Endothelial cell (in vitro differentiated cells): ENCODE measurements around the gene ZMIZ1. TPM values are rescaled to one million over a fixed set of nuclear protein-coding genes. Genes with fewer than 3 reads are reported as not detected.

Source experiments
- DNase-seq: peaks from one replicate; pipeline ENCODE4 v3.0.0; 2021; ENCODE audit warnings: low spot score
- H3K27ac Mint-ChIP-seq: one replicate; pipeline ENCODE4 v1.8.0; 2021; ENCODE audit warnings: mixed read lengths, inconsistent platforms; ENCODE audit not compliant: unreplicated experiment
- H3K27me3 Mint-ChIP-seq: one replicate; pipeline ENCODE4 v1.8.0; 2021; ENCODE audit warnings: mild to moderate bottlenecking, moderate library complexity, mixed read lengths, inconsistent platforms; ENCODE audit not compliant: unreplicated experiment
- H3K36me3 Mint-ChIP-seq: one replicate; pipeline ENCODE4 v1.8.0; 2021; ENCODE audit warnings: mild to moderate bottlenecking, low read depth, mixed read lengths, inconsistent platforms; ENCODE audit not compliant: unreplicated experiment
- H3K4me1 Mint-ChIP-seq: one replicate; pipeline ENCODE4 v1.8.0; 2021; ENCODE audit warnings: mild to moderate bottlenecking, mixed read lengths, inconsistent platforms; ENCODE audit not compliant: unreplicated experiment
- H3K4me3 Mint-ChIP-seq: one replicate; pipeline ENCODE4 v1.8.0; 2021; ENCODE audit warnings: mild to moderate bottlenecking, mixed read lengths, inconsistent platforms; ENCODE audit not compliant: unreplicated experiment
- H3K9me3 Mint-ChIP-seq: one replicate; pipeline ENCODE4 v1.8.0; 2021; ENCODE audit warnings: mixed read lengths, inconsistent platforms; ENCODE audit not compliant: unreplicated experiment
- CTCF ChIP-seq: fragments of 200-600 bp; sonication (generic); IDR thresholded peaks from one replicate; pipeline ENCODE4 v1.5.0; 2021; ENCODE audit warnings: antibody characterized with exemption; ENCODE audit not compliant: unreplicated experiment
- total RNA-seq: library from RNA; stranded (reverse); fragmentation: NEBNext Ultra II Directional; extraction: Animal tissue kit (Norgen Biotek cat#: 25700); gene quantifications from one replicate; pipeline ENCODE4 v1.2.1, GENCODE V29; 2021; ENCODE audit not compliant: unreplicated experiment

Gene ZMIZ1
- total RNA-seq, 1 donor from 2014 or later = 102 TPM

GRCh38 chr10:79024296-79024695 lies 44.5 kb upstream of the ZMIZ1 start:
- Mint-ChIP-seq H3K27ac (no peak overlapping the region), H3K4me1 (peaks cover 3% of the 10 kb centered on the region), H3K9me3 (no peaks in the 10 kb centered on the region), H3K4me3 (no peak overlapping the region), H3K36me3 (peaks cover 5% of the 10 kb centered on the region), H3K27me3 (peaks cover 6% of the 10 kb centered on the region)
- DNase-seq = no peak
- TF ChIP-seq CTCF = no peak

GRCh38 chr10:79024720-79025198 lies 44.0 kb upstream of the ZMIZ1 start:
- Mint-ChIP-seq H3K4me3 (no peak overlapping the region), H3K27ac (no peak overlapping the region), H3K36me3 (peaks cover 5% of the 10 kb centered on the region), H3K4me1 (peaks cover 3% of the 10 kb centered on the region), H3K9me3 (no peaks in the 10 kb centered on the region), H3K27me3 (peaks cover 6% of the 10 kb centered on the region)
- no peak for TF ChIP-seq CTCF
- no peak for DNase-seq

GRCh38 chr10:79025199-79025832 lies 43.5 kb upstream of the ZMIZ1 start:
- Mint-ChIP-seq H3K9me3 (no peaks in the 10 kb centered on the region), H3K27me3 (peaks cover 6% of the 10 kb centered on the region)
- no peak for TF ChIP-seq CTCF

GRCh38 chr10:79026341-79026761 lies 42.4 kb upstream of the ZMIZ1 start:
- no peak overlapping the region for H3K4me3 Mint-ChIP-seq
- H3K9me3 Mint-ChIP-seq = no peaks in the 10 kb centered on the region
- H3K4me1 Mint-ChIP-seq = peaks cover 3% of the 10 kb centered on the region
- no peak for DNase-seq
- peaks cover 5% of the 10 kb centered on the region for H3K36me3 Mint-ChIP-seq
- H3K27me3 Mint-ChIP-seq = peaks cover 6% of the 10 kb centered on the region
- TF ChIP-seq CTCF = no peak
- H3K27ac Mint-ChIP-seq = no peak overlapping the region

More at GRCh38 chr10:79025199-79025832, 43.5 kb upstream of the ZMIZ1 start:
- no peak overlapping the region for H3K27ac Mint-ChIP-seq
- peaks cover 5% of the 10 kb centered on the region for H3K36me3 Mint-ChIP-seq
- H3K4me3 Mint-ChIP-seq = no peak overlapping the region
- peaks cover 3% of the 10 kb centered on the region for H3K4me1 Mint-ChIP-seq
- no peak for DNase-seq

GRCh38 chr10:79026806-79027146 lies 42.0 kb upstream of the ZMIZ1 start:
- no peak for DNase-seq
- peaks cover 6% of the 10 kb centered on the region for H3K27me3 Mint-ChIP-seq
- H3K36me3 Mint-ChIP-seq = peaks cover 5% of the 10 kb centered on the region
- H3K9me3 Mint-ChIP-seq = no peaks in the 10 kb centered on the region
- H3K4me3 Mint-ChIP-seq = no peak overlapping the region
- H3K4me1 Mint-ChIP-seq = peaks cover 3% of the 10 kb centered on the region
- no peak for TF ChIP-seq CTCF
- no peak overlapping the region for H3K27ac Mint-ChIP-seq
